Measurements from ENCODE around the gene FARP2.
"Not testable (repeated sequence)": the region's sequence is repeated elsewhere in the genome, so short reads cannot be mapped to it uniquely, and the experiment has no call there.

FARP2 gene

GRCh38 chr2:241412144-241412543 lies 56.1 kb downstream of the FARP2 start:
- no peak for DNase-seq

GRCh38 chr2:241413501-241413900 lies 57.4 kb downstream of the FARP2 start:
- not testable (repeated sequence) for DNase-seq

- DNase-seq = no peak
Observed at GRCh38 chr2:241413929-241414580, 58.0 kb downstream of the FARP2 start.

GRCh38 chr2:241415196-241415595 lies 59.1 kb downstream of the FARP2 start:
- no peak for DNase-seq

- no peak for DNase-seq
Observed at GRCh38 chr2:241417626-241418025, 61.5 kb downstream of the FARP2 start.

GRCh38 chr2:241421330-241421729 lies 65.2 kb downstream of the FARP2 start:
- no peak for DNase-seq

- DNase-seq = not testable (repeated sequence)
Observed at GRCh38 chr2:241421942-241422341, 65.9 kb downstream of the FARP2 start.

GRCh38 chr2:241422350-241422749 lies 66.3 kb downstream of the FARP2 start:
- no peak for DNase-seq

- not testable (repeated sequence) for DNase-seq
Observed at GRCh38 chr2:241423489-241423888, 67.4 kb downstream of the FARP2 start.

GRCh38 chr2:241425368-241425767 lies 69.3 kb downstream of the FARP2 start:
- DNase-seq = no peak

- DNase-seq = no peak
Observed at GRCh38 chr2:241430178-241430577, 74.1 kb downstream of the FARP2 start.

- DNase-seq = no peak
Observed at GRCh38 chr2:241432824-241433448, 76.9 kb downstream of the FARP2 start.

GRCh38 chr2:241437179-241437578 lies 81.1 kb downstream of the FARP2 start:
- DNase-seq = no peak

GRCh38 chr2:241441492-241441891 lies 85.4 kb downstream of the FARP2 start:
- DNase-seq = no peak

- DNase-seq = peak; percentile 97
Observed at GRCh38 chr2:241443486-241444223, 87.6 kb downstream of the FARP2 start.

GRCh38 chr2:241445426-241445825 lies 89.3 kb downstream of the FARP2 start:
- DNase-seq = no peak

GRCh38 chr2:241450092-241450491 lies 94.0 kb downstream of the FARP2 start:
- DNase-seq = not testable (repeated sequence)

GRCh38 chr2:241451840-241452506 lies 95.9 kb downstream of the FARP2 start:
- DNase-seq = no peak

GRCh38 chr2:241453919-241454318 lies 97.8 kb downstream of the FARP2 start:
- not testable (repeated sequence) for DNase-seq

- no peak for DNase-seq
Observed at GRCh38 chr2:241454837-241455485, 98.9 kb downstream of the FARP2 start.

GRCh38 chr2:241456546-241456945 lies 100.5 kb downstream of the FARP2 start:
- DNase-seq = no peak

- DNase-seq = no peak
Observed at GRCh38 chr2:241458687-241459086, 102.6 kb downstream of the FARP2 start.

GRCh38 chr2:241459520-241459919 lies 103.4 kb downstream of the FARP2 start:
- DNase-seq = no peak

All from activated CD8-positive, alpha-beta memory T cell treated with anti-CD3 and anti-CD28 coated beads for 24 hours (primary cell).